Chondrocyte (in vitro differentiated cells): ENCODE data around the gene FAM234A. TPM values are rescaled to one million over a fixed set of nuclear protein-coding genes. Genes with fewer than 3 reads are reported as not detected.

Experiments
- DNase-seq: peaks from one replicate; pipeline ENCODE4 v3.0.0; 2021; ENCODE audit warnings: mixed read lengths, low spot score
- H3K27ac Mint-ChIP-seq: one replicate; pipeline ENCODE4 v1.8.0; 2021; ENCODE audit warnings: mild to moderate bottlenecking, moderate library complexity, mixed read lengths; ENCODE audit not compliant: unreplicated experiment
- H3K27me3 Mint-ChIP-seq: 2 replicates; pipeline ENCODE4 v1.8.0; 2021; ENCODE audit warnings: low read depth, mixed read lengths
- H3K36me3 Mint-ChIP-seq: 2 replicates; pipeline ENCODE4 v1.8.0; 2021; ENCODE audit warnings: low read depth, mixed read lengths
- H3K4me1 Mint-ChIP-seq: 2 replicates; pipeline ENCODE4 v1.8.0; 2021; ENCODE audit warnings: low read depth, mild to moderate bottlenecking, mixed read lengths
- H3K4me3 Mint-ChIP-seq: one replicate; pipeline ENCODE4 v1.8.0; 2021; ENCODE audit warnings: mild to moderate bottlenecking, moderate library complexity, mixed read lengths; ENCODE audit not compliant: unreplicated experiment
- H3K9me3 Mint-ChIP-seq: 2 replicates; pipeline ENCODE4 v1.8.0; 2021; ENCODE audit warnings: low read depth, mixed read lengths
- CTCF ChIP-seq: fragments of 200-600 bp; sonication (generic); IDR thresholded peaks from 2 replicates; pipeline ENCODE4 v1.5.0; 2021; ENCODE audit warnings: antibody characterized with exemption, mild to moderate bottlenecking, moderate library complexity
- total RNA-seq: library from RNA; stranded (reverse); gene quantifications from 3 replicates; pipeline ENCODE4 v1.2.1, GENCODE V29; 2021

FAM234A gene
- total RNA-seq, 1 donor from 2014 or later = 122 TPM

GRCh38 chr16:247027-247426 is 12.4 kb downstream of the FAM234A start:
- no peak for DNase-seq
- TF ChIP-seq CTCF = no peak
- no peak overlapping the region for H3K27ac Mint-ChIP-seq
- no peaks in the 10 kb centered on the region for H3K27me3 Mint-ChIP-seq
- H3K4me1 Mint-ChIP-seq = no peaks in the 10 kb centered on the region
- peaks cover 7% of the 10 kb centered on the region for H3K36me3 Mint-ChIP-seq
- no peaks in the 10 kb centered on the region for H3K9me3 Mint-ChIP-seq
- H3K4me3 Mint-ChIP-seq = no peak overlapping the region

GRCh38 chr16:249431-249830 is 14.8 kb downstream of the FAM234A start:
- no peak for DNase-seq
- H3K9me3 Mint-ChIP-seq = no peaks in the 10 kb centered on the region
- no peak overlapping the region for H3K27ac Mint-ChIP-seq
- TF ChIP-seq CTCF = no peak
- no peaks in the 10 kb centered on the region for H3K4me1 Mint-ChIP-seq
- H3K27me3 Mint-ChIP-seq = no peaks in the 10 kb centered on the region
- no peak overlapping the region for H3K4me3 Mint-ChIP-seq
- H3K36me3 Mint-ChIP-seq = peaks cover 9% of the 10 kb centered on the region

- H3K27ac Mint-ChIP-seq = no peak overlapping the region
- H3K4me3 Mint-ChIP-seq = no peak overlapping the region
- no peaks in the 10 kb centered on the region for H3K9me3 Mint-ChIP-seq
- peaks cover 20% of the 10 kb centered on the region for H3K36me3 Mint-ChIP-seq
- no peak for TF ChIP-seq CTCF
- DNase-seq = no peak
- no peaks in the 10 kb centered on the region for H3K27me3 Mint-ChIP-seq
- H3K4me1 Mint-ChIP-seq = no peaks in the 10 kb centered on the region
Observed at GRCh38 chr16:252366-253337, 18.0 kb downstream of the FAM234A start.

GRCh38 chr16:253833-254232 is 19.2 kb downstream of the FAM234A start:
- no peaks in the 10 kb centered on the region for H3K27me3 Mint-ChIP-seq
- peaks cover 20% of the 10 kb centered on the region for H3K36me3 Mint-ChIP-seq
- no peak for DNase-seq
- H3K9me3 Mint-ChIP-seq = no peaks in the 10 kb centered on the region
- no peak for TF ChIP-seq CTCF
- no peaks in the 10 kb centered on the region for H3K4me1 Mint-ChIP-seq
- no peak overlapping the region for H3K27ac Mint-ChIP-seq
- H3K4me3 Mint-ChIP-seq = no peak overlapping the region

DNA sequence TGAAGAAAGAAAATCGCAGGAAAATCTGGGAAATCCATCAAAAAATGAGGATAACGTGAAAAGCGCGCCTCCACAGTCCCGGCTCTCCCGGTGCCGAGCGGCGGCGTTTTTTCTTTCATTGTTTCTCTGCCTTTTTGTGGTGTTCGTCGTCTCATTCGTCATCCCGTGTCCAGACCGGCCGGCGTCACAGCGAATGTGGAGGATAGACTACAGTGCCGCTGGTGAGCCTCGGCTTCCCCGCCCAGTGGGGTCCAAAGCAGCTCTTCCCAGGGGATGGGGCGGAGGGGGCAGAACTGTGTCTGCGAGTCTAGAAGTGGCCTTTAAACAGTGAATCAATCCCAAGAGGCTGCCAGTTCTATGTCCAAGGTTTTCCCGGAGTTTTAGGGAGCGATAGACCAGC is 19.8 kb downstream of the FAM234A start:
- H3K4me3 Mint-ChIP-seq = no peak overlapping the region
- no peaks in the 10 kb centered on the region for H3K9me3 Mint-ChIP-seq
- no peaks in the 10 kb centered on the region for H3K4me1 Mint-ChIP-seq
- DNase-seq = no peak
- TF ChIP-seq CTCF = no peak
- no peak overlapping the region for H3K27ac Mint-ChIP-seq
- H3K36me3 Mint-ChIP-seq = peaks cover 20% of the 10 kb centered on the region
- H3K27me3 Mint-ChIP-seq = no peaks in the 10 kb centered on the region
